Keratinocyte (primary cell): ENCODE data around the gene SH2D2A. TPM values are rescaled to one million over a fixed set of nuclear protein-coding genes. Genes with fewer than 3 reads are reported as not detected.

ENCODE experiments used
- DNase-seq: peaks from one replicate; pipeline ENCODE4 v3.0.0-alpha.2; 2011; ENCODE audit warnings: low read depth, missing footprints, low spot score
- FAIRE-seq: peaks from 2 replicates; lab custom pipeline; 2011; peaks lifted over from hg19 to GRCh38; lab: Jason Lieb, UNC
- H2AFZ ChIP-seq: 2 replicates; pipeline ENCODE4 v1.6.0; 2012; ENCODE audit warnings: low read length, control low read depth, inconsistent platforms; ENCODE audit not compliant: control insufficient read depth
- H3K27ac ChIP-seq: 2 replicates; pipeline ENCODE4 v1.5.1; 2011; ENCODE audit warnings: low read length; ENCODE audit not compliant: control insufficient read depth, insufficient read depth
- H3K27me3 ChIP-seq: 3 replicates; pipeline ENCODE4 v1.6.0; 2011; ENCODE audit warnings: low read length; ENCODE audit not compliant: control insufficient read depth, insufficient read depth; ENCODE audit errors: extremely low read depth
- H3K36me3 ChIP-seq, 2 experiments: 2 replicates in 1 of 2; 3 replicates in 1 of 2; pipeline ENCODE4 v1.5.1; 2011; ENCODE audit warnings: low read length in 2 of 2, mild to moderate bottlenecking in 1 of 2; ENCODE audit not compliant: control insufficient read depth in 2 of 2, insufficient read depth in 2 of 2; ENCODE audit errors: extremely low read depth in 1 of 2
- H3K4me1 ChIP-seq: 3 replicates; pipeline ENCODE4 v1.5.1; 2011; ENCODE audit warnings: low read length; ENCODE audit not compliant: control insufficient read depth, insufficient read depth; ENCODE audit errors: extremely low read depth
- H3K4me2 ChIP-seq: 3 replicates; pipeline ENCODE4 v1.6.0; 2011; ENCODE audit warnings: low read depth, low read length; ENCODE audit not compliant: control insufficient read depth, insufficient read depth; ENCODE audit errors: extremely low read depth
- H3K4me3 ChIP-seq, 3 experiments: fragments of 200-600 bp in 1 of 3; sonication (generic) in 1 of 3; 2 replicates in 2 of 3; 3 replicates in 1 of 3; pipeline ENCODE4 v1.5.1; 2011 to 2016; ENCODE audit warnings: low read length in 3 of 3, mild to moderate bottlenecking in 3 of 3, control low read depth in 2 of 3, inconsistent platforms in 1 of 3, low read depth in 1 of 3, mixed read lengths in 1 of 3, mixed run types in 1 of 3, moderate library complexity in 1 of 3; ENCODE audit not compliant: control insufficient read depth in 2 of 3, insufficient read depth in 2 of 3; ENCODE audit errors: extremely low read depth in 1 of 3
- H3K79me2 ChIP-seq: 2 replicates; pipeline ENCODE4 v1.6.0; 2012; ENCODE audit warnings: low read length; ENCODE audit not compliant: control insufficient read depth, insufficient read depth
- H3K9ac ChIP-seq: 3 replicates; pipeline ENCODE4 v1.6.0; 2011; ENCODE audit warnings: low read length; ENCODE audit not compliant: control insufficient read depth, insufficient read depth; ENCODE audit errors: extremely low read depth
- H3K9me1 ChIP-seq: 3 replicates; pipeline ENCODE4 v1.6.0; 2011; ENCODE audit warnings: low read length; ENCODE audit not compliant: control insufficient read depth, insufficient read depth; ENCODE audit errors: extremely low read depth
- H3K9me3 ChIP-seq: 2 replicates; pipeline ENCODE4 v1.5.1; 2012; ENCODE audit warnings: low read depth, low read length; ENCODE audit not compliant: control insufficient read depth
- H4K20me1 ChIP-seq: 3 replicates; pipeline ENCODE4 v1.6.0; 2011; ENCODE audit warnings: low read length; ENCODE audit not compliant: control insufficient read depth, insufficient read depth; ENCODE audit errors: extremely low read depth
- CTCF ChIP-seq, 3 experiments: IDR thresholded peaks in 1 of 3; conservative IDR thresholded peaks in 1 of 3; optimal IDR thresholded peaks in 1 of 3; 2 replicates in 2 of 3; 3 replicates in 1 of 3; pipeline versions ENCODE3 to v1.5.1; 2011; ENCODE audit warnings: low read length in 3 of 3, mild to moderate bottlenecking in 3 of 3, moderate library complexity in 2 of 3, control low read depth in 1 of 3, inconsistent platforms in 1 of 3; ENCODE audit not compliant: insufficient read depth in 2 of 3; ENCODE audit errors: extremely low read depth in 1 of 3
- EZH2 ChIP-seq: IDR thresholded peaks from one replicate; pipeline ENCODE4 v1.6.1; 2012; ENCODE audit warnings: inconsistent platforms, mild to moderate bottlenecking, low read length, moderate library complexity
- dilution Hi-C: fragments of 300-500 bp; cut with MboI; formaldehyde crosslinking; loops from one replicate; pipeline ENCODE4 v1.7.0; 2020; ENCODE audit warnings: low sequenced_read_pairs; ENCODE audit not compliant: extremely low pct_ligation_motif_present
- polyA plus RNA-seq, 5 experiments: library from polyadenylated mRNA; depleted of rRNA in 3 of 5; stranded (reverse) in 3 of 5; stranded (forward) in 1 of 5; unstranded in 1 of 5; fragments of >200 nt; gene quantifications; 1 replicate in 1 of 5; 2 replicates in 3 of 5; 3 replicates in 1 of 5; pipeline versions ENCODE4 v1.2.1 to v1.2.3, GENCODE V29; 2011 to 2012; ENCODE audit warnings: missing spikeins in 2 of 5, low read depth in 1 of 5, low replicate concordance in 1 of 5

Gene SH2D2A
- polyA plus RNA-seq, 1 donor (not counting 4 experiments of a cell fraction or from before 2014, with no cell fraction given), result 2.5 TPM

GRCh38 chr1:156797212-156797871 is 19.3 kb downstream of the SH2D2A start:
- peaks cover 3% of the 10 kb centered on the region for H4K20me1 ChIP-seq
- H3K9ac ChIP-seq, result no peak overlapping the region
- no peak overlapping the region for H2AFZ ChIP-seq
- no peaks in the 10 kb centered on the region for H3K79me2 ChIP-seq
- no peaks in the 10 kb centered on the region for H3K4me1 ChIP-seq
- dilution Hi-C loops, result no loop called here
- H3K4me3 ChIP-seq, result no peak overlapping the region
- H3K36me3 ChIP-seq, result peaks cover 22 to 42% of the 10 kb centered on the region in 2 experiments
- no peaks in the 10 kb centered on the region for H3K27me3 ChIP-seq
- H3K27ac ChIP-seq, result no peak overlapping the region
- no peaks in the 10 kb centered on the region for H3K9me3 ChIP-seq
- DNase-seq (no peak), FAIRE-seq (peak; percentile 95)
- no peak overlapping the region for H3K4me2 ChIP-seq
- H3K9me1 ChIP-seq, result no peaks in the 10 kb centered on the region
- TF ChIP-seq CTCF (optimal IDR thresholded peaks at IDR 0.05 in 1 of 3, IDR thresholded peaks at IDR 0.05 in 1 of 3, conservative IDR thresholded peaks at IDR 0.05 in 1 of 3; ENCODE audit: extremely low read depth in 1 of 3, insufficient read depth in 2 of 3, low read length in 3 of 3) (peak; percentile 69 to 88 (median 70)), EZH2 (no peak)

- no peaks in the 10 kb centered on the region for H3K9me3 ChIP-seq
- TF ChIP-seq CTCF (optimal IDR thresholded peaks at IDR 0.05 in 1 of 3, IDR thresholded peaks at IDR 0.05 in 1 of 3, conservative IDR thresholded peaks at IDR 0.05 in 1 of 3; ENCODE audit: extremely low read depth in 1 of 3, insufficient read depth in 2 of 3, low read length in 3 of 3) (no peak), EZH2 (no peak)
- no peak overlapping the region for H3K27ac ChIP-seq
- peaks cover 22 to 43% of the 10 kb centered on the region in 2 experiments for H3K36me3 ChIP-seq
- H2AFZ ChIP-seq, result no peak overlapping the region
- no peaks in the 10 kb centered on the region for H3K79me2 ChIP-seq
- H3K4me2 ChIP-seq, result no peak overlapping the region
- no peak overlapping the region for H3K9ac ChIP-seq
- dilution Hi-C loops, result no loop called here
- FAIRE-seq, result no peak
- peaks cover 3% of the 10 kb centered on the region for H4K20me1 ChIP-seq
- no peaks in the 10 kb centered on the region for H3K27me3 ChIP-seq
- DNase-seq, result no peak
- H3K4me3 ChIP-seq, result no peak overlapping the region
- H3K9me1 ChIP-seq, result no peaks in the 10 kb centered on the region
- no peaks in the 10 kb centered on the region for H3K4me1 ChIP-seq
Observed at GRCh38 chr1:156796340-156797097, 20.1 kb downstream of the SH2D2A start.
